SU-DHL-6 (cell line): ENCODE data around the gene ADNP2.

Experiments
- H2AFZ ChIP-seq: fragments of 200-600 bp; sonication (generic); 2 replicates; pipeline ENCODE4 v1.6.1; 2014; ENCODE audit warnings: low read depth, mild to moderate bottlenecking, moderate library complexity, mixed read lengths, antibody characterized with exemption, low read length; ENCODE audit not compliant: severe bottlenecking
- H3F3A ChIP-seq: fragments of 200-600 bp; shearing (Covaris generic); 2 replicates; pipeline ENCODE4 v1.6.0; 2016; ENCODE audit warnings: antibody characterized with exemption, mild to moderate bottlenecking; ENCODE audit not compliant: insufficient read depth
- H3K27ac ChIP-seq: fragments of 200-600 bp; sonication (generic); 2 replicates; pipeline ENCODE4 v1.5.1; 2016; ENCODE audit warnings: low read depth, mild to moderate bottlenecking, low read length, moderate library complexity, mixed read lengths
- H3K27me3 ChIP-seq: fragments of 200-600 bp; sonication (generic), shearing (Covaris generic); 2 replicates; pipeline ENCODE4 v1.6.0; 2014; ENCODE audit warnings: mild to moderate bottlenecking, low read length
- H3K36me3 ChIP-seq: fragments of 200-600 bp; sonication (generic); 2 replicates; pipeline ENCODE4 v1.6.1; 2014; ENCODE audit warnings: mild to moderate bottlenecking, low read length, mixed read lengths
- H3K4me2 ChIP-seq: fragments of 300-600, 200-600 bp; shearing (Covaris generic), sonication (generic); 2 replicates; pipeline ENCODE4 v1.6.0; 2014; ENCODE audit warnings: low read length, low read depth, mild to moderate bottlenecking; ENCODE audit not compliant: poor library complexity, severe bottlenecking
- H3K4me3 ChIP-seq: fragments of 200-600 bp; sonication (generic); 2 replicates; pipeline ENCODE4 v1.5.1; 2014; ENCODE audit warnings: antibody characterized with exemption, low read length, mild to moderate bottlenecking, mixed read lengths; ENCODE audit not compliant: insufficient read depth, poor library complexity, severe bottlenecking
- H3K79me2 ChIP-seq: fragments of 200-600 bp; sonication (generic); 2 replicates; pipeline ENCODE4 v1.6.1; 2014; ENCODE audit warnings: mild to moderate bottlenecking, low read length, moderate library complexity; ENCODE audit not compliant: insufficient read depth
- H3K9ac ChIP-seq: fragments of 200-600 bp; sonication (generic); 2 replicates; pipeline ENCODE4 v1.7.0; 2014; ENCODE audit warnings: mild to moderate bottlenecking, low read length
- H3K9me2 ChIP-seq: fragments of 200-600 bp; sonication (generic); replicated peaks from 2 replicates; pipeline ENCODE4 v1.6.1; 2014; ENCODE audit warnings: low read length; ENCODE audit not compliant: insufficient read depth
- H3K9me3 ChIP-seq: fragments of 200-600 bp; sonication (generic); 2 replicates; pipeline ENCODE4 v1.6.1; 2014; ENCODE audit warnings: low read length, mixed read lengths; ENCODE audit not compliant: insufficient read depth
- H4K20me1 ChIP-seq: fragments of 200-600 bp; sonication (generic); 2 replicates; pipeline ENCODE4 v1.6.1; 2014; ENCODE audit warnings: low read depth, mild to moderate bottlenecking, antibody characterized with exemption, low read length, moderate library complexity, mixed read lengths
- EZH2phosphoT487 ChIP-seq: fragments of 200-600 bp; sonication (generic), shearing (Covaris generic); conservative IDR thresholded peaks from 2 replicates; pipeline ENCODE4 v1.6.1; 2018; ENCODE audit warnings: mild to moderate bottlenecking, antibody characterized with exemption, low read length, moderate library complexity, mixed read lengths
- TF ChIP-seq, protein P1 (sequence below): fragments of 200-600 bp; sonication (generic); IDR thresholded peaks from one replicate; pipeline ENCODE4 v1.5.1; 2017; ENCODE audit warnings: antibody characterized with exemption, mild to moderate bottlenecking, low read length, moderate library complexity; ENCODE audit not compliant: insufficient read depth, poor library complexity, severe bottlenecking

The ADNP2 gene

DNA sequence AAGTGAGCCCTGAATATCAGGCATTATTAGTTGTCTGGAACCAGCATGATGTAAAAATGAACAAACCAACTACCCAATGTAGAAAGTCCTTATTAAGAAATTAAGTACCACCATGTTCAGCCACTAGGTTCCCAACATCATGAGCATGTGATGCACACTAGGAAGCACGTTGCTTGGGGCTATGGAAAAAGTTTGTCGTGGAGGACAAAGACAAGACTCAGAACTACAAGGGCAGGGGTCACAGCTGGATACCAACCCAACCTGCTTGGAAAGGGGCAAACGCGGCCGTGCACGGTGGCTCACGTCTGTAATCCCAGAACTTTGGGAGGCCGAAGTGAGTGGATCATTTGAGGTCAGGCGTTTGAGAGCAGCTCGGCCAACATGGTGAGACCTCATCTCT lies 64.0 kb downstream of the ADNP2 start:
- Histone ChIP-seq H3K27ac (no peak overlapping the region), H3K9me3 (no peaks in the 10 kb centered on the region), H3K9ac (no peak overlapping the region), H3K4me2 (no peak overlapping the region), H3K4me3 (no peak overlapping the region), H3F3A (no peaks in the 10 kb centered on the region), H3K9me2 (no peaks in the 10 kb centered on the region), H3K27me3 (no peaks in the 10 kb centered on the region), H2AFZ (no peak overlapping the region), H3K36me3 (no peaks in the 10 kb centered on the region), H3K79me2 (no peaks in the 10 kb centered on the region), H4K20me1 (no peaks in the 10 kb centered on the region)
- TF ChIP-seq EZH2phosphoT487: no peak
- TF ChIP-seq, protein P1, sequence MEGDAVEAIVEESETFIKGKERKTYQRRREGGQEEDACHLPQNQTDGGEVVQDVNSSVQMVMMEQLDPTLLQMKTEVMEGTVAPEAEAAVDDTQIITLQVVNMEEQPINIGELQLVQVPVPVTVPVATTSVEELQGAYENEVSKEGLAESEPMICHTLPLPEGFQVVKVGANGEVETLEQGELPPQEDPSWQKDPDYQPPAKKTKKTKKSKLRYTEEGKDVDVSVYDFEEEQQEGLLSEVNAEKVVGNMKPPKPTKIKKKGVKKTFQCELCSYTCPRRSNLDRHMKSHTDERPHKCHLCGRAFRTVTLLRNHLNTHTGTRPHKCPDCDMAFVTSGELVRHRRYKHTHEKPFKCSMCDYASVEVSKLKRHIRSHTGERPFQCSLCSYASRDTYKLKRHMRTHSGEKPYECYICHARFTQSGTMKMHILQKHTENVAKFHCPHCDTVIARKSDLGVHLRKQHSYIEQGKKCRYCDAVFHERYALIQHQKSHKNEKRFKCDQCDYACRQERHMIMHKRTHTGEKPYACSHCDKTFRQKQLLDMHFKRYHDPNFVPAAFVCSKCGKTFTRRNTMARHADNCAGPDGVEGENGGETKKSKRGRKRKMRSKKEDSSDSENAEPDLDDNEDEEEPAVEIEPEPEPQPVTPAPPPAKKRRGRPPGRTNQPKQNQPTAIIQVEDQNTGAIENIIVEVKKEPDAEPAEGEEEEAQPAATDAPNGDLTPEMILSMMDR: no peak

DNA sequence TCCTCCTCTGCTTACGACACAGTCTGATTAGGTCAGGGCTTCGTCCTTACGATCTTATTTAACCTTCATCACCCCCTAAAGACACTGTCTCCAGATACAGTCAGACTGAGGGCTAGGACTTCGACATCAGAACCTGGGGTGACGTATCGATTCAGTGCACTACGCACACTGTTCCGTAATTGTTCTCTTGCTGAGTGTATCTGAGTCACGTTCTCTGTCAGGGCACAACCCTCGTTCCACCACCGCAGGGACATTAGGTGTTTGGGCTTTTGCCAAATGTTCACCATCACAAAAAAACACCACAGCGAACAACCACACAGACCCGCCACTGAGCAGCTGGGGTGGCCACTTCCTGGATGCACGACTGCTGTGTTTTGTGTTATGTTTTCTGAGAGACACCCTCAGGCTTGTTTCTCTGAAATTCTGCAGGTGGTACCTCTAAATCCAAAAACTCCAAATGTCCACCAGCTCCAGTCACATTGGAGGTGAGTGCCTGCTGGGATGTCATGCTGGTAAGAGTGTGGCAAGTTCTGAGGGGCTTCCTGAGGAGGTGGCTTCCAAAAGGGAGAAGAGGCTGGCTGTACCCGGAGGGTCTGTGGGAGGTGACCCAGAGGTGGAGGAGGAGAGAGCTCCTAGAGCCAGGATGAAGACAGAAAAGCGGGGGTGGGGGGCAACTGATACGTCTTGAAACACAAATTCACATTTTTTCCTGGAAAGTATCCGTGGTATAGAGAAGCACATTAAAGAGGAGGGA lies 66.6 kb downstream of the ADNP2 start:
- H3K9ac ChIP-seq: no peak overlapping the region
- no peaks in the 10 kb centered on the region for H3K79me2 ChIP-seq
- no peaks in the 10 kb centered on the region for H3K36me3 ChIP-seq
- H4K20me1 ChIP-seq: no peaks in the 10 kb centered on the region
- H3K4me2 ChIP-seq: no peak overlapping the region
- no peaks in the 10 kb centered on the region for H3K9me2 ChIP-seq
- H3F3A ChIP-seq: no peaks in the 10 kb centered on the region
- H3K27ac ChIP-seq: no peak overlapping the region
- TF ChIP-seq EZH2phosphoT487: no peak
- TF ChIP-seq, protein P1: no peak
- no peak overlapping the region for H2AFZ ChIP-seq
- H3K9me3 ChIP-seq: no peaks in the 10 kb centered on the region
- H3K27me3 ChIP-seq: no peaks in the 10 kb centered on the region
- H3K4me3 ChIP-seq: no peak overlapping the region

DNA sequence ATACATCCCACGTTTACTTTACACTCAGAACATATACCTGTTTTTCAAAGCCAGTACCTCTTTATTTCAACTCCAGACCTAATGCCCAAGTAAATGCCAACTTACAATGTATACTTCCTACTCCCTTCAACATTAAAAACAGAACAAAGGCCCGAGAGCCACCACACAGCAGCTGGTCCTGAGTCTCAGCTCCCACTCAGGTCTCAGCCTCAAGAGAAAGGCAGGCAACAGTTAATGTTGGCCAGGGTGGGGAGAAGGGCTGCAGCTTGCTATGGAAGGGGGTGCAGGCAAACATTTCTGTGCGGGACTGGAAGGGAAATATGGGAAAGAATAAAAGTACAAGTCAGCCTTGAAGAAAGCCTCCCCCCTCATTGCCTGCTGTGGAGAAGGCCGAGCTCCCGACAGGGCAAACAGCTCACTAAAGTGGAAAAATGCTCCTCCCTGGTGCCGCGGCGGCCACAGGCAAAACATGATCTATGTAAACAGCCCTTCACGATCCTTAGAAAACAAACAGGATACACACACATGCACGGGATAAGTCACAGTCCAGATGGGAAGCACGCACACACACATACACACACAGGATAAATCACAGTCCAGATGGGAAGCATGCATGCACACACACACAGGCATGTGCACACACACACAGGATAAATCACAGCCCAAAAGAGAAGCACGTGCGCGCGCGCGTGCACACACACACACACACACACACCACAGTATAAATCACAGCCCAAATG lies 67.4 kb downstream of the ADNP2 start:
- Histone ChIP-seq H4K20me1 (no peaks in the 10 kb centered on the region), H3K27me3 (no peaks in the 10 kb centered on the region), H3K9ac (no peak overlapping the region), H3K79me2 (no peaks in the 10 kb centered on the region), H3K36me3 (no peaks in the 10 kb centered on the region), H2AFZ (no peak overlapping the region), H3F3A (no peaks in the 10 kb centered on the region), H3K4me2 (no peak overlapping the region), H3K9me2 (no peaks in the 10 kb centered on the region), H3K27ac (no peak overlapping the region), H3K9me3 (no peaks in the 10 kb centered on the region), H3K4me3 (no peak overlapping the region)
- TF ChIP-seq, protein P1: no peak
- no peak for TF ChIP-seq EZH2phosphoT487
